Ectodermal cell (in vitro differentiated cells): ENCODE measurements around the gene OR2S2.
"Not testable (repeated sequence)": the region's sequence is repeated elsewhere in the genome, so short reads cannot be mapped to it uniquely, and the experiment has no call there.

Source experiments
- H3K27ac ChIP-seq: 2 replicates; pipeline ENCODE4 v1.7.0; 2013; ENCODE audit warnings: mild to moderate bottlenecking, low read depth, low read length; ENCODE audit not compliant: insufficient read depth, poor library complexity, severe bottlenecking
- H3K27me3 ChIP-seq: 2 replicates; pipeline ENCODE4 v1.7.0; 2013; ENCODE audit warnings: mild to moderate bottlenecking, low read length; ENCODE audit not compliant: insufficient read depth, control insufficient read depth, poor library complexity, severe bottlenecking
- H3K36me3 ChIP-seq: one replicate; pipeline ENCODE4 v1.7.0; 2013; ENCODE audit warnings: low read length; ENCODE audit not compliant: control insufficient read depth, insufficient read depth
- H3K4me1 ChIP-seq: one replicate; pipeline ENCODE4 v1.7.0; 2013; ENCODE audit warnings: low read length; ENCODE audit not compliant: control insufficient read depth, insufficient read depth
- H3K4me3 ChIP-seq: 2 replicates; pipeline ENCODE4 v1.7.0; 2013; ENCODE audit warnings: low read depth, low read length, control low read depth; ENCODE audit not compliant: insufficient read depth
- H3K9me3 ChIP-seq: 2 replicates; pipeline ENCODE4 v1.7.0; 2013; ENCODE audit warnings: mild to moderate bottlenecking, low read length, moderate library complexity; ENCODE audit not compliant: control insufficient read depth
- WGBS, 2 experiments: methylation state at CpG; one replicate each; pipeline ENCODE4 v1.1.7; 2013; ENCODE audit warnings: missing lambda C conversion rate in 2 of 2; 5-methylcytosine and 5-hydroxymethylcytosine counted together

OR2S2 gene

GRCh38 chr9:35935261-35935660 is 22.7 kb downstream of the OR2S2 start:
- Histone ChIP-seq H3K27ac (no peak overlapping the region), H3K9me3 (no peaks in the 10 kb centered on the region), H3K4me1 (no peaks in the 10 kb centered on the region), H3K4me3 (no peak overlapping the region), H3K36me3 (no peaks in the 10 kb centered on the region), H3K27me3 (peaks cover 7% of the 10 kb centered on the region)
- WGBS, 2 experiments = 94 to 95% methylated on average over 4 of the region's 4 CpGs

- H3K36me3 ChIP-seq, H3K9me3 ChIP-seq, H3K27me3 ChIP-seq, H3K4me1 ChIP-seq, H3K4me3 ChIP-seq, H3K27ac ChIP-seq: not testable (repeated sequence)
- 88 to 92% methylated on average over 6 of the region's 6 CpGs for WGBS, 2 experiments
Measured at GRCh38 chr9:35934069-35934468, 23.9 kb downstream of the OR2S2 start.

DNA sequence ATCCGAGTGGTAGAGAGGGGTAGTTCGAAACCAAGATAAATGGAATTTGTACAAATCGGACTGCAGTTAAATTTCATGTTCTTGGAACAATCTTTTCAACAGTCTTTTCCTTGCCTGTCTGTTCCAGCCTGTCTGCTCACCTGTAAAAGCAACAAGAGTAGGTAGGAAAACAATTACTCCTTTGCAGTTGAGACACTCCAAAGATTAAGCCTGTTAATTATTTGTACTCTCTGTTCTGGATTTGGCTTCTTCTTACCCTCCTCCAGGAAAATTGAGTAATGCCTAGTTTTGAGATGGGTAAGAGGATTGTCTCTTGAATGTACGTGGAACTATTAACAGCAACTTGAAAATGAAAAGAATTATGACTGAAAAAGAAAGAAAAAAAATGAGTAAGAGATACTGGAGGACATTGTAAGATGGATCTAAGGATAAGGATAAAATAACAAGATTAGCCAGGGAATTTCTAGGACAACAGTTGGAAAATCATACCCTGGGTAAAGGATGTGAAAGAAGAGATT is 24.3 kb downstream of the OR2S2 start:
- Histone ChIP-seq H3K27me3 (no peaks in the 10 kb centered on the region), H3K36me3 (no peaks in the 10 kb centered on the region), H3K9me3 (no peaks in the 10 kb centered on the region), H3K4me1 (no peaks in the 10 kb centered on the region), H3K27ac (no peak overlapping the region), H3K4me3 (no peak overlapping the region)
- 94 to 97% methylated on average over 4 of the region's 4 CpGs for WGBS, 2 experiments

DNA sequence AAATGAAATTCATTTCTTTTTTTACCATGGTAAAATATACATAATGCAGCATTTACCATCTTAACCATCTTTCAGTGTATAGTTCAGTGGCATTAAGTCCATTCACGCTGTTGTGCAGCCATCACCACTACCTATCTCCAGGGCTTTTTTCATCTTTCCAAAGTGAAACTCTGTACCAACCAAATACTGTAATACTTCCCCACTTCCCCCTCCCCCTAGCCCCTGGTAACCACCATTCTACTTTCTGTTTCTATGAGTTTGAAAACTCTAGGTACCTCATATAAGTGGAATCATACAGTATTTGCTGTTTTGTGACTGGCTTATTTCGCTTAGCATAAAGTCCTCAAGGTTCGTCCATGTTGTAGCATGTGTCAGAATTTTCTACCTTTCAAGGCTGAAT is 25.2 kb downstream of the OR2S2 start:
- no peaks in the 10 kb centered on the region for H3K9me3 ChIP-seq
- H3K4me1 ChIP-seq = no peaks in the 10 kb centered on the region
- H3K27ac ChIP-seq = no peak overlapping the region
- no peak overlapping the region for H3K4me3 ChIP-seq
- H3K27me3 ChIP-seq = no peaks in the 10 kb centered on the region
- WGBS, 2 experiments = 93 to 97% methylated on average over 3 of the region's 3 CpGs
- no peaks in the 10 kb centered on the region for H3K36me3 ChIP-seq

GRCh38 chr9:35930989-35931388 is 27.0 kb downstream of the OR2S2 start:
- no peaks in the 10 kb centered on the region for H3K27me3 ChIP-seq
- no peaks in the 10 kb centered on the region for H3K9me3 ChIP-seq
- H3K4me1 ChIP-seq = no peaks in the 10 kb centered on the region
- H3K4me3 ChIP-seq = no peak overlapping the region
- no peak overlapping the region for H3K27ac ChIP-seq
- 93 to 94% methylated on average over 3 of the region's 3 CpGs for WGBS, 2 experiments
- H3K36me3 ChIP-seq = no peaks in the 10 kb centered on the region

GRCh38 chr9:35930521-35930920 is 27.4 kb downstream of the OR2S2 start:
- Histone ChIP-seq H3K27ac (no peak overlapping the region), H3K27me3 (no peaks in the 10 kb centered on the region), H3K9me3 (no peaks in the 10 kb centered on the region), H3K36me3 (no peaks in the 10 kb centered on the region), H3K4me1 (no peaks in the 10 kb centered on the region), H3K4me3 (no peak overlapping the region)

DNA sequence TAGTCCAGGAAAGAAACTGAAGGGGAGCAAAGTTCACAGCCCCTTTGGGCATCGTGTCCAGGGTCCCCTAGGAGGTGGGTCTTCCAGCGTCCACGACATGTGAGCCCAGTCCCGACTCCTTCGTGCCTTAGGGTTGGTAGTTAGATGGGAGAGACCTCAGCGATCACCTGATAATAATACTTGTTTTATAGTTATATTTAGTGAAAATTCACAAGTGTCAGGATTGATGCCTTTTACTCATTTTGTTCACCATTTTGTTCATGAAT is 28.6 kb downstream of the OR2S2 start:
- no peak overlapping the region for H3K4me3 ChIP-seq
- WGBS, 2 experiments = 87 to 94% methylated on average over 5 to 6 of the region's 6 CpGs

GRCh38 chr9:35928591-35929452 is 29.1 kb downstream of the OR2S2 start:
- Histone ChIP-seq H3K4me1 (no peaks in the 10 kb centered on the region), H3K27me3 (no peaks in the 10 kb centered on the region), H3K4me3 (no peak overlapping the region), H3K9me3 (no peaks in the 10 kb centered on the region), H3K27ac (no peak overlapping the region), H3K36me3 (no peaks in the 10 kb centered on the region)
- WGBS, 2 experiments = 91 to 93% methylated on average over 8 to 9 of the region's 9 CpGs

More for the DNA sequence above, 28.6 kb downstream of the OR2S2 start:
- H3K27ac ChIP-seq = no peak overlapping the region
- no peaks in the 10 kb centered on the region for H3K4me1 ChIP-seq
- no peaks in the 10 kb centered on the region for H3K36me3 ChIP-seq
- H3K27me3 ChIP-seq = no peaks in the 10 kb centered on the region
- H3K9me3 ChIP-seq = no peaks in the 10 kb centered on the region

GRCh38 chr9:35923927-35924763 is 33.8 kb downstream of the OR2S2 start:
- Histone ChIP-seq H3K27me3 (no peaks in the 10 kb centered on the region), H3K36me3 (no peaks in the 10 kb centered on the region), H3K9me3 (no peaks in the 10 kb centered on the region), H3K4me1 (no peaks in the 10 kb centered on the region), H3K4me3 (no peak overlapping the region), H3K27ac (no peak overlapping the region)
- WGBS, 2 experiments = 84% methylated on average over 8 of the region's 9 CpGs

GRCh38 chr9:35923598-35923926 is 34.4 kb downstream of the OR2S2 start:
- no peaks in the 10 kb centered on the region for H3K27me3 ChIP-seq
- H3K9me3 ChIP-seq = no peaks in the 10 kb centered on the region
- H3K27ac ChIP-seq = no peak overlapping the region
- H3K4me1 ChIP-seq = no peaks in the 10 kb centered on the region
- H3K4me3 ChIP-seq = no peak overlapping the region
- WGBS, 2 experiments = 97 to 100% methylated on average over 1 of the region's 1 CpG
- no peaks in the 10 kb centered on the region for H3K36me3 ChIP-seq
